Natural killer cell treated with Interleukin-12 subunit alpha and Interleukin-12 subunit beta and Interleukin-15 and Interleukin-18, amount 100 ng/mL, for 72 hours (primary cell): ENCODE results near the gene CDKN2AIPNL. TPM values are rescaled to one million over a fixed set of nuclear protein-coding genes. Genes with fewer than 3 reads are reported as not detected.
A peak's percentile ranks its signal among the peaks of the same experiment; 100 is the strongest.
"Not testable (repeated sequence)": the region's sequence is repeated elsewhere in the genome, so short reads cannot be mapped to it uniquely, and the experiment has no call there.

Experiments used
- ATAC-seq, 2 donors: fragments of 150-1000 bp; cut with Tn5 transposase in 1 of 2; sonication (Bioruptor Pico), chemical (Tn5 transposase) in 1 of 2; 2 replicates each; pipeline ENCODE4 v1.10.0; 2021
- DNase-seq: peaks from one replicate; pipeline ENCODE4 v3.0.0; 2022; ENCODE audit warnings: low spot score
- H3K27ac Mint-ChIP-seq, 2 donors: 1 replicate in 1 of 2; 2 replicates in 1 of 2; pipeline ENCODE4 v1.8.0; 2022; ENCODE audit warnings: mixed read lengths in 2 of 2, mild to moderate bottlenecking in 1 of 2, moderate library complexity in 1 of 2
- H3K27me3 Mint-ChIP-seq, 2 donors: 1 replicate in 1 of 2; 2 replicates in 1 of 2; pipeline ENCODE4 v1.8.0; 2022; ENCODE audit warnings: mixed read lengths in 2 of 2
- H3K36me3 Mint-ChIP-seq: one replicate; pipeline ENCODE4 v1.8.0; 2022; ENCODE audit warnings: mixed read lengths
- H3K4me1 Mint-ChIP-seq, 2 donors: 1 replicate in 1 of 2; 2 replicates in 1 of 2; pipeline ENCODE4 v1.8.0; 2022; ENCODE audit warnings: low read depth in 2 of 2, mixed read lengths in 2 of 2, mild to moderate bottlenecking in 1 of 2
- H3K4me3 Mint-ChIP-seq: one replicate; pipeline ENCODE4 v1.8.0; 2022; ENCODE audit warnings: mixed read lengths
- H3K9me3 Mint-ChIP-seq: 2 replicates; pipeline ENCODE4 v1.8.0; 2022; ENCODE audit warnings: mixed read lengths
- total RNA-seq, 2 donors: library from RNA; stranded (reverse); gene quantifications; one replicate each; pipeline ENCODE4 v1.2.3, GENCODE V29; 2022

Gene CDKN2AIPNL
- total RNA-seq, 2 donors from 2014 or later: 28.2 to 36.5 TPM

DNA sequence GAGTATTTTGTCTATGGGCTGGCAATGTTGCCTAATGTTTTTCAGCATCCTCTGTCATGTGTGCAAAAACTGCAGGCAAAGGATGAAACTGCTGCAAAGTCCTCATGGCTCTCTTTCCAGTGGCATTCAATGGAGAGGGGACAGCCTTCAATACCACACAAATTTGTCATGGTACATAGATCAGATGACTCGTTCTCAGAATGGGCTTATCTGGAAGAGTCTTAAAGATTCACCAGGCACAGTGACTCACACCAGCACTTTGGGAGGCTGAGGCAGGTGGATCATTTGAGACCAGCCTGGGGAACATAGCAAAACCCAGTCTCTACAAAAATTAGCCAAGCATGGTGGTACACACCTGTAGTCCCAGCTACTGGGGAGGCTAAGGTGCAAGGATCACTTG, 5.3 kb downstream of the CDKN2AIPNL start:
- H3K27me3 Mint-ChIP-seq: no peaks in the 10 kb centered on the region

DNA sequence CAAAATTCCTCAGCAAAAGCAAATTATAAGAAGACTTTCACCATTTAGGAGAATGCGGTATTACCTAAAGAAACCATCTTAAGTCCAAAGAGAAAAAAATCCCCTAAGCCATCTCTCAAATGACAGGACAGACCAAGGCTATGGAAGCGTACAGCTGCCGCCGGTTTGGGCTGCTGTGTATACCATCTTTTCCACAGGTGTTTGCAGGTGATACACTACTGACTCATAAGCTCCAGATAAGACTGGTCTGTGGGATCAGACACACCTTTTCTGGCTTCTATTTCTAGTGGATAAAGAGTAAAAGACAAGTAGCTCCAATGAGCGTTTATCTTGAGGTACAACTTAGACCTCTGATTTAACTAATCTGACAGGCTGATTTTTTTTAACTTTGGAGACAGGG, 7.7 kb downstream of the CDKN2AIPNL start:
- Mint-ChIP-seq H3K27ac (no peak overlapping the region), H3K27me3 (no peaks in the 10 kb centered on the region), H3K9me3 (no peaks in the 10 kb centered on the region), H3K4me3 (no peak overlapping the region), H3K4me1 (peaks cover under 1% of the 10 kb centered on the region in 2 donors), H3K36me3 (peaks cover 5% of the 10 kb centered on the region)
- no peak for DNase-seq
- no peak for ATAC-seq

More for the DNA sequence above, 5.3 kb downstream of the CDKN2AIPNL start:
- no peak overlapping the region for H3K27ac Mint-ChIP-seq
- H3K36me3 Mint-ChIP-seq: peaks cover 5% of the 10 kb centered on the region
- peaks cover 17 to 18% of the 10 kb centered on the region in 2 donors for H3K4me1 Mint-ChIP-seq
- no peak overlapping the region for H3K4me3 Mint-ChIP-seq
- ATAC-seq (no peak), DNase-seq (no peak)
- H3K9me3 Mint-ChIP-seq: no peaks in the 10 kb centered on the region

DNA sequence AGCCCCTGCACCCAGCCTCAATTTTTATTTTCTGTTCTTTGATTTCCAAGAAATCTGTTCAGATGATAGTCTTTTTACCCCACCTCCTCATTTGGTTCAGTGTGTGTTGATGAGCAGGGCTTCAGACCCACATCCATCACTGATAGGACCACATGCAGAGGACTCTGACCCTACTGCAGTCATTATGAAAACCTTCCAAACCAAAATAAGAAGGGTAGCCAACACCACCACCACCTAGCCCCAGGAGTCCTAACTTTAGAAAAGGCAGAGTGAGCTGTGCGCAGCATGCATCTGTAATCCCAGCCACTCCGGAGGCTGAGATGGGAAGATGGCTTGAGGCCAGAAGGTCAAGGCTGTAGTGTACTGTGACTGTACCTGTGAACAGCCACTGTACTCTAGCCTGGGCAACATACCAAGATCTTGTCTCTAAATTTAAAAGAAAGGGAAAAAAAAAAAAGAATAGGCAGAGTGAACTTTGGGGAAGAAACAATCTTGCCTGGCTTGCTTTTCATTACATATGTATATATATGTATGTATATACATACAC, 13.0 kb downstream of the CDKN2AIPNL start:
- Mint-ChIP-seq H3K27me3 (no peaks in the 10 kb centered on the region), H3K27ac (no peak overlapping the region), H3K4me1 (peaks cover 0 to 3% of the 10 kb centered on the region in 2 donors), H3K36me3 (peaks cover 9% of the 10 kb centered on the region), H3K4me3 (no peak overlapping the region), H3K9me3 (no peaks in the 10 kb centered on the region)
- ATAC-seq (no peak), DNase-seq (no peak)

DNA sequence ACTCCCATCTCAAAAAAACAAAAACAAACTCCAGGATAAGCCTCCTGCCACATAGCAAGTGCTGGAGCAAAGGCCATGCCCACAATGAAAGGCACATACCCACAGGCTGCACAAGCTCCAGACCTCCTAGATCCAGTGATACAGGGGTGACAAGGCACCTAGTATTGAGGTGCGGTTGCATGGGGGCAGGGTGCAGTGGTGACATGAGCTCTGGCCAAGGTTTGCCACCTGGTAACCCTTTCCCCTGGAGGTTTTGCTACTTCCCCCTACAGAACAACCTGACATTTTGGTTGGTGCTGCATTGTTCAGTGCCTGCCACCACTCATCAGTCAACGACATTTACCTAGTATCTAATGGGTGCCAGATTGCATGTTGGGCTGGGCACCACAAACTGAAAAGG, 14.5 kb downstream of the CDKN2AIPNL start:
- no peak overlapping the region for H3K4me3 Mint-ChIP-seq
- H3K9me3 Mint-ChIP-seq: no peaks in the 10 kb centered on the region
- H3K27me3 Mint-ChIP-seq: no peaks in the 10 kb centered on the region
- H3K27ac Mint-ChIP-seq: no peak overlapping the region
- DNase-seq (no peak), ATAC-seq (no peak)
- peaks cover 0 to 3% of the 10 kb centered on the region in 2 donors for H3K4me1 Mint-ChIP-seq
- H3K36me3 Mint-ChIP-seq: peaks cover 14% of the 10 kb centered on the region

DNA sequence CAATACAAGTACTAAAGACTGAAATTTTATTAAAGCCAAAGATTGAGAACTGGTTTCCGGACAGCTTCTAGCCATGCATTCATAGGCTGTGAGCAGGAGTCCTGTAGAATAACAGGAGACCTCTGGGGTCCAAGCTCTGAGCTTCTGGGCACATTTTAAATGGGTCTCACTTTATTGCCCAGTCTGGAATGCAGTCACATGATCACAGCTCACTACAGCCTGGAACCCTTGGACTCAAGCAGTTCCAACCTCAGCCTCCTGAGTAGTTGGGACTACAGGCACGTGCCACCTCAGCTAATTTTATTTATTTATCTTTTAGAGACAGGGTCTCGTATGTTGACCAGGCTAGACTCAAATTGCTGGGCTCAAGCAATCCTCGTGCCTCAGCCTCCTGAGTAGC, 15.4 kb downstream of the CDKN2AIPNL start:
- H3K4me1 Mint-ChIP-seq: peaks cover 0 to 3% of the 10 kb centered on the region in 2 donors
- ATAC-seq (no peak), DNase-seq (no peak)
- no peak overlapping the region for H3K4me3 Mint-ChIP-seq
- no peaks in the 10 kb centered on the region for H3K9me3 Mint-ChIP-seq
- peaks cover 11% of the 10 kb centered on the region for H3K36me3 Mint-ChIP-seq
- no peak overlapping the region for H3K27ac Mint-ChIP-seq
- H3K27me3 Mint-ChIP-seq: no peaks in the 10 kb centered on the region

DNA sequence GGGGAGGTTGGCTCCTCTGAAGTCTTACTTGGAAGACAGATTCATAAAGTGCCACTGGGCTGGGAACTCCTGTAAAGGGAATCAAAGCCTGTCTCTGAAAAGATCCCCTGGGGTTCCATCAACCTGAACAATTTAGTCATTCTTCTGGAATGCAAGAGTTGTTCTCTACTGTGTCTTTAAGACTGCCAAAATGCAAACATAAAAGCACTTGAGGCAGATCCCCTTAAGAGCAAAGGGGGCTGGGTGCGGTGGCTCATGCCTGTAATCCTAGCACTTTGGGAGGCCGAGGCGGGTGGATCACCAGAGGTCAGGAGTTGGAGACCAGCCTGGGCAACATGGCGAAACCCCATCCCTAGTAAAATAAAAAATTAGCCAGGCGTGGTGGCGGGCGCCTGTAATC, 16.7 kb downstream of the CDKN2AIPNL start:
- no peaks in the 10 kb centered on the region for H3K9me3 Mint-ChIP-seq
- peaks cover 15% of the 10 kb centered on the region for H3K36me3 Mint-ChIP-seq
- H3K27me3 Mint-ChIP-seq: no peaks in the 10 kb centered on the region
- peaks cover 0 to 5% of the 10 kb centered on the region in 2 donors for H3K4me1 Mint-ChIP-seq
- H3K27ac Mint-ChIP-seq: no peak overlapping the region
- no peak for ATAC-seq
- no peak overlapping the region for H3K4me3 Mint-ChIP-seq
- no peak for DNase-seq

DNA sequence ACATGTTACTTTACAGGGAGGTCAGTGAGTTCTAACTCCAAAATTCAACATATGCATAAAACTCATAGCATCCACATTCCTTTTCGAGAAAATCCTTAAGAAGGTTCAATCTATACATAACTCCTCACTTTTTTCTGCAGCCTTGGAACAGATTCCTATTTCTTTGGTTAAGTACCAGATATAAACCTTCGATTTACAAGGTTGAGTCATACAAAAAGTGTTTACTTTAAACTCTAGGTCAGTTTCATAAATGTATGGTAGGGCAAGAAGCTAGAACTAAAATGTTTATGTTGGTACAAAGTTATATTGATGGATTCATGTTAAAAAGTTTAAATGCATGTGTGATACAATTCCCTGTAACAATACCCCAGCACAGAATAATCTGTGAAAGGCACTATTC, 19.4 kb downstream of the CDKN2AIPNL start:
- Mint-ChIP-seq H3K4me1 (peaks cover 0 to 2% of the 10 kb centered on the region in 2 donors), H3K27me3 (no peaks in the 10 kb centered on the region), H3K27ac (no peak overlapping the region), H3K9me3 (no peaks in the 10 kb centered on the region), H3K36me3 (peaks cover 16% of the 10 kb centered on the region), H3K4me3 (no peak overlapping the region)
- DNase-seq (no peak), ATAC-seq (no peak)

DNA sequence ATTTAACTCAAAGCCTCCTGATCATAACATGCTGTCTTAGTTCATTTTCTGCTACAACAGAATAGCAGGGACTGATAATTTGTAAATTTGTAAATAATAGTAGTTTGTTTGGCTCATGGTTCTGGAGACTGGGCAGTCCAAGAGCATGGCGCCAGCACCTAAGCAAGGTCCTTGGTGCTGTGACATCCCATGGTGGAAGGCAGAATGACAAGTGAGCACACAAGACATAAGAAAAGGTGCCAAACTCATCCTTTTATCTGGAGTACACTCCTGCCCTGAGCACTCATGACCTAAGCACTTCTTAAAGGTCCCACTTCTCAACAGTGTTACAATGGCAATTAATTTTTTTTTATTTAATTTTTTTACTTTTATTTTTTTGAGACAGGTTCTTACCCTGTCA, 24.2 kb downstream of the CDKN2AIPNL start:
- Mint-ChIP-seq H3K27me3 (no peaks in the 10 kb centered on the region), H3K4me1 (peaks cover 14% of the 10 kb centered on the region in 2 donors), H3K4me3 (no peak overlapping the region), H3K36me3 (peaks cover 24% of the 10 kb centered on the region), H3K27ac (no peak overlapping the region), H3K9me3 (no peaks in the 10 kb centered on the region)
- ATAC-seq (no peak), DNase-seq (no peak)

DNA sequence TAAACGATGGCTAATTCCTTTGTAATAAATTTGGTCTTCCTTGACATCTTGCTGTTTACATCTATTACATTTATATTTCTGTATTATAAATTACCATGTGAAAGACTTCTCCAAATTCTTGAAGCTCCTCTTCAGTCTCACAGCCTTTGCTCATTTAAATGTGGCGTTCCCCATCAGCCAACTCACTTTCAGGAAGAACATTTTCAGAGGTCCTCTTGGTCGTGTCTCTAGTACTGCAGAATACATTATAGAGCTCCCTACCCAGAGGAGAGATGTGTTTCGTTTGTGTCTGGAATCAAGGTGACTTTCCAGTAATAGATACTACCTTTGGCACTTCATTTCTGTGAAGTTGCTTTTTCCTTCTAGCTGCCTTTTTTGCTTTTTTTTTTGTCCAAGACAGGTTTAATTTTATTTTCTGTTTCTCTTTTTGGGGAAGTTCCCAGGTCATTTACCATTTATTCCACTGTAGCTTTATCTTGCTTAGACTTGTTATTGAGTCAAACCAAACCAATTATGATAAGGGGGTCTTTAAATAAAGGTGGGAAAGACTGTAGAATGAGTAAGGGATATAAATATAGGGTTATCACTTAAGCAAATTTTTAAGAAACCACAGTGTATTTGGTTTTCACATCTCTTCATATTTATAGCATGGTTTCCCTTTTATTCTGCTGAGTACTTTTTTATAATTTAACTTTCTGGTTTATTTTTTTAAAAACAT, 27.5 kb downstream of the CDKN2AIPNL start:
- Mint-ChIP-seq H3K27ac (peak overlapping the region; percentile 70 to 91), H3K9me3 (no peaks in the 10 kb centered on the region), H3K4me1 (peaks cover 12 to 14% of the 10 kb centered on the region in 2 donors), H3K36me3 (peaks cover 15% of the 10 kb centered on the region), H3K4me3 (peak overlapping the region; percentile 25), H3K27me3 (no peaks in the 10 kb centered on the region)
- ATAC-seq (no peak), DNase-seq (no peak)

DNA sequence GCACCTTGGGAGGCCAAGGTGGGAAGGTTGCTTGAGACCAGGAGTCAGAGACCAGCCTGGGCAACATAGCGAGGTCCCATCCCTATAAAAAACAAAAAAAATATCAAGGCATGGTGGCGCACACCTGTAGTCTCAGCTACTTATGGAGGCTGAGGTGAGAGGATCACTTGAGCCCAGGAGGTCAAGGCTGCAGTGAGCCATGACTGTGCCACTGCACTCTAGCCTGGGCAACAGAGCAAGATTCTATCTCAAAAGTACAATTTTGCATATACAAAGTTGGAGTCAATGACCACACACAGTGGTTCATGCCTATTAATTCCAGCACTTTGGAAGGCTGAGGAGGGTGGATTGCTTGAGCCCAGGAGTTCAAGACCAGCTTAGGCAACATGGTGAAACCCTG, 29.5 kb downstream of the CDKN2AIPNL start:
- Mint-ChIP-seq H3K36me3 (peaks cover 15% of the 10 kb centered on the region), H3K4me1 (peaks cover 15 to 16% of the 10 kb centered on the region in 2 donors)
- DNase-seq, H3K27me3 Mint-ChIP-seq, H3K27ac Mint-ChIP-seq, ATAC-seq, H3K9me3 Mint-ChIP-seq, H3K4me3 Mint-ChIP-seq: not testable (repeated sequence)

DNA sequence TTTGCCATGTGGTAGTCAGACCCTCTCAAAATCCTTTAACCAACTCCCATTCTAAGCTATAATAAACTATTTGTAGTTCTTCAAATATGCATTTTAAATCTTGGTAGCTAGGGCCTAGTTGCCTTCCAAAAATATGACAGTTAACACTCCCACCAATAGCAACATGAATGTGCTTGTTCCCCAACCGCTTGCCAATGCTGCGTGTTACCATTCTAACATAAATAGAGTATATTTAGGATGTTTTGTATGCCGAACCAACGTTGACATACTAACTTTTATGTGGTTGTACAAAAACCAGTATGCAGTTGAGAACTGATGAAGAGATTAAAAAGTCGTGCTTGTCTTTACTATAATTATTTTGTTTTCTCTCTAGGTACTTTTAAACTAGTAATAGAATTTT, 31.3 kb downstream of the CDKN2AIPNL start:
- DNase-seq (no peak), ATAC-seq (no peak)
- Mint-ChIP-seq H3K27ac (no peak overlapping the region), H3K36me3 (peaks cover 15% of the 10 kb centered on the region), H3K4me3 (no peak overlapping the region), H3K27me3 (no peaks in the 10 kb centered on the region), H3K9me3 (no peaks in the 10 kb centered on the region), H3K4me1 (peaks cover 17 to 26% of the 10 kb centered on the region in 2 donors)

DNA sequence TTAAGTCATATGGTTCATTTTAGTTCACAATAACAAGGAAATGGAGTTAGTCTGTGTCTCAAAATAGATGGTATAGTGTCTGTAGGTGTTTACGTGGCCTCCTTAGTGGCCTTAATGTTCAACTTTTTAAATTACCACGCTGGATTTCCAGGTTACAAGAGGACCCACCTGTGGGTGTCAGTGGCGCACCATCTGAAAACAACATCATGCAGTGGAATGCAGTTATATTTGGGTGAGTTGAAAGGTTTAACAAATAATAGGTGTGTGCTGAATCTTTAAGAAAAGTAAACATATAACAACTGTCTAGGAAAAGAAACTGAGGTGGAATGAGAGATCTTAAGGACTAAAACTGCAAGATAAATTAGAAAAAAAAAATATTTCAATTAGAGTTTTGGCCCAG, 37.4 kb downstream of the CDKN2AIPNL start:
- Mint-ChIP-seq H3K4me1 (peaks cover 35 to 49% of the 10 kb centered on the region in 2 donors), H3K4me3 (no peak overlapping the region), H3K9me3 (no peaks in the 10 kb centered on the region), H3K27ac (no peak overlapping the region), H3K36me3 (no peaks in the 10 kb centered on the region), H3K27me3 (no peaks in the 10 kb centered on the region)
- DNase-seq (no peak), ATAC-seq (no peak)

DNA sequence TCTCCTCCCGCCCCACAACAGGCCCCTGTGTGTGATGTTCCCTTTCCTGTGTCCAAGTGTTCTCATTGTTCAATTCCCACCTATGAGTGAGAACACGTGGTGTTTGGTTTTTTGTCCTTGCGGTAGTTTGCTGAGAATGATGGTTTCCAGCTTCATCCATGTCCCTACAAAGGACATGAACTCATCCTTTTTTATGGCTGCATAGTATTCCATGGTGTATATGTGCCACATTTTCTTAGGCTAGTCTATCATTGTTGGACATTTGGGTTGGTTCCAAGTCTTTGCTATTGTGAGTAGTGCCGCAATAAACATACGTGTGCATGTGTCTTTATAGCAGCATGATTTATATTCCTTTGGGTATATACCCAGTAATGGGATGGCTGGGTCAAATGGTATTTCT, 38.0 kb downstream of the CDKN2AIPNL start:
- H3K4me1 Mint-ChIP-seq: peaks cover 35 to 49% of the 10 kb centered on the region in 2 donors
- not testable (repeated sequence) for H3K27me3 Mint-ChIP-seq, DNase-seq, ATAC-seq, H3K9me3 Mint-ChIP-seq, H3K36me3 Mint-ChIP-seq, H3K27ac Mint-ChIP-seq
- peak overlapping the region; percentile 53 for H3K4me3 Mint-ChIP-seq

DNA sequence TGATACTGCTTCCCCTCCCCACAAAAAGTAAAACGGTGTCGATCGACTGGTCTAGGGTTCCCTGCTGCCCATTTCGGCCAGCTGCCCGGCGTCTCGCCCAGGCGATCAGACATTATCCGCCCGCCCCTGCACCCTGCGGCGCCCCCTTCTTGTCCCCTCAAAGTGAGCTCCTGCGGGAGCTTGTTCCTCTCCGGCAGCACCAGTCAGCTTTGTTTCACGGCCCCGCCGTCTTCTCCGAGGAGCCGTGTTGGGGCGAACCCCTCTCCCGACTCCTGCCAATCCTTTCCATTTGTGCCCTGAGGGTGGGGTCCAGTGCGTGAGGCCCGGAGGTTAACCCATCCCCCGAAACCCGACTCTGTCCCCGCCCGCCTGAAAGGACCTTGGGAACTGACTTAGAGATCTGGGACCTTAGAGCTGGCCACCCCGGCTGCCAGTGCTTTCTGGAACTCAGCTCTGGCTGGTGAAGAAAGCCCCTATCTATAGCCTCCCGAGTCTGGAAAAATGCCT, 39.8 kb downstream of the CDKN2AIPNL start:
- H3K36me3 Mint-ChIP-seq: peaks cover 4% of the 10 kb centered on the region
- H3K4me3 Mint-ChIP-seq: peak overlapping the region; percentile 84
- H3K9me3 Mint-ChIP-seq: no peaks in the 10 kb centered on the region
- H3K27me3 Mint-ChIP-seq: no peaks in the 10 kb centered on the region
- ATAC-seq: peak in 1 of 2 donors; percentile 1
- peak overlapping the region; percentile 86 to 98 for H3K27ac Mint-ChIP-seq
- peak; percentile 68 for DNase-seq
- peaks cover 37 to 48% of the 10 kb centered on the region in 2 donors for H3K4me1 Mint-ChIP-seq
